Activated T-helper 17 cell treated with anti-CD3 and anti-CD28 coated beads, Interleukin-2, amount 50 U/mL, for 72 hours (primary cell): ENCODE measurements around the gene FARP1. TPM values are rescaled to one million over a fixed set of nuclear protein-coding genes. Genes with fewer than 3 reads are reported as not detected.
A peak's percentile ranks its signal among the peaks of the same experiment; 100 is the strongest.

Experiments used
- ATAC-seq: fragments of 150-1000 bp; cut with Tn5 transposase; replicated peaks from 2 replicates; pipeline ENCODE4 v1.10.0; 2021; ENCODE audit warnings: mild to moderate bottlenecking, moderate library complexity
- H3K27ac Mint-ChIP-seq: one replicate; pipeline ENCODE4 v1.8.0; 2022; ENCODE audit warnings: mixed read lengths
- H3K27me3 Mint-ChIP-seq: one replicate; pipeline ENCODE4 v1.8.0; 2022; ENCODE audit warnings: mixed read lengths
- H3K36me3 Mint-ChIP-seq: one replicate; pipeline ENCODE4 v1.8.0; 2022; ENCODE audit warnings: low read depth, mild to moderate bottlenecking, mixed read lengths
- H3K4me1 Mint-ChIP-seq: one replicate; pipeline ENCODE4 v1.8.0; 2022; ENCODE audit warnings: mixed read lengths
- H3K4me3 Mint-ChIP-seq: one replicate; pipeline ENCODE4 v1.8.0; 2022; ENCODE audit warnings: mild to moderate bottlenecking, mixed read lengths
- H3K9me3 Mint-ChIP-seq: one replicate; pipeline ENCODE4 v1.8.0; 2022; ENCODE audit warnings: mixed read lengths
- total RNA-seq, 2 donors: library from RNA; stranded (reverse); gene quantifications; one replicate each; pipeline ENCODE4 v1.2.3, GENCODE V29; 2022

FARP1 gene
- total RNA-seq, 2 donors from 2014 or later: 1.1 to 1.7 TPM

GRCh38 chr13:98447130-98447529 is 304.2 kb downstream of the FARP1 start:
- peak overlapping the region; percentile 83 for H3K27ac Mint-ChIP-seq
- no peak overlapping the region for H3K4me3 Mint-ChIP-seq
- H3K9me3 Mint-ChIP-seq: no peaks in the 10 kb centered on the region
- no peak for ATAC-seq
- H3K27me3 Mint-ChIP-seq: no peaks in the 10 kb centered on the region
- H3K36me3 Mint-ChIP-seq: peaks cover 67% of the 10 kb centered on the region
- H3K4me1 Mint-ChIP-seq: peaks cover 28% of the 10 kb centered on the region

GRCh38 chr13:98447881-98448641 is 305.2 kb downstream of the FARP1 start:
- H3K27ac Mint-ChIP-seq: peak overlapping the region; percentile 83
- no peaks in the 10 kb centered on the region for H3K27me3 Mint-ChIP-seq
- peaks cover 76% of the 10 kb centered on the region for H3K36me3 Mint-ChIP-seq
- peak; percentile 61 for ATAC-seq
- H3K4me3 Mint-ChIP-seq: no peak overlapping the region
- H3K9me3 Mint-ChIP-seq: no peaks in the 10 kb centered on the region
- peaks cover 29% of the 10 kb centered on the region for H3K4me1 Mint-ChIP-seq

GRCh38 chr13:98448642-98448928 is 305.7 kb downstream of the FARP1 start:
- peaks cover 81% of the 10 kb centered on the region for H3K36me3 Mint-ChIP-seq
- no peak for ATAC-seq
- H3K27me3 Mint-ChIP-seq: no peaks in the 10 kb centered on the region
- peak overlapping the region; percentile 83 for H3K27ac Mint-ChIP-seq
- H3K4me3 Mint-ChIP-seq: no peak overlapping the region
- no peaks in the 10 kb centered on the region for H3K9me3 Mint-ChIP-seq
- peaks cover 26% of the 10 kb centered on the region for H3K4me1 Mint-ChIP-seq

GRCh38 chr13:98449273-98449672 is 306.4 kb downstream of the FARP1 start:
- no peaks in the 10 kb centered on the region for H3K9me3 Mint-ChIP-seq

GRCh38 chr13:98450026-98450425 is 307.1 kb downstream of the FARP1 start:
- Mint-ChIP-seq H3K36me3 (peaks cover 96% of the 10 kb centered on the region), H3K9me3 (no peaks in the 10 kb centered on the region), H3K27me3 (no peaks in the 10 kb centered on the region), H3K4me3 (no peak overlapping the region), H3K27ac (no peak overlapping the region), H3K4me1 (peaks cover 21% of the 10 kb centered on the region)
- no peak for ATAC-seq

More at GRCh38 chr13:98449273-98449672, 306.4 kb downstream of the FARP1 start:
- ATAC-seq: no peak
- Mint-ChIP-seq H3K27ac (peak overlapping the region; percentile 83), H3K4me3 (no peak overlapping the region), H3K27me3 (no peaks in the 10 kb centered on the region), H3K4me1 (peaks cover 22% of the 10 kb centered on the region), H3K36me3 (peaks cover 88% of the 10 kb centered on the region)

- Mint-ChIP-seq H3K27ac (peak overlapping the region; percentile 73), H3K4me1 (peaks cover 21% of the 10 kb centered on the region), H3K36me3 (peaks cover 96% of the 10 kb centered on the region), H3K4me3 (no peak overlapping the region), H3K27me3 (no peaks in the 10 kb centered on the region), H3K9me3 (no peaks in the 10 kb centered on the region)
- ATAC-seq: no peak
These were observed 307.7 kb downstream of the FARP1 start for GRCh38 chr13:98450539-98451111.

GRCh38 chr13:98451676-98452470 is 309.0 kb downstream of the FARP1 start:
- H3K4me3 Mint-ChIP-seq: no peak overlapping the region
- no peak for ATAC-seq
- H3K27me3 Mint-ChIP-seq: no peaks in the 10 kb centered on the region
- no peaks in the 10 kb centered on the region for H3K9me3 Mint-ChIP-seq
- H3K4me1 Mint-ChIP-seq: peaks cover 18% of the 10 kb centered on the region
- peaks cover 100% of the 10 kb centered on the region for H3K36me3 Mint-ChIP-seq
- peak overlapping the region; percentile 73 for H3K27ac Mint-ChIP-seq

- no peak overlapping the region for H3K4me3 Mint-ChIP-seq
These were observed 310.3 kb downstream of the FARP1 start for GRCh38 chr13:98452851-98453843.

GRCh38 chr13:98454389-98454881 is 311.5 kb downstream of the FARP1 start:
- H3K36me3 Mint-ChIP-seq: peaks cover 100% of the 10 kb centered on the region
- H3K27me3 Mint-ChIP-seq: no peaks in the 10 kb centered on the region
- peak overlapping the region; percentile 78 for H3K27ac Mint-ChIP-seq
- no peak overlapping the region for H3K4me3 Mint-ChIP-seq
- peaks cover 10% of the 10 kb centered on the region for H3K4me1 Mint-ChIP-seq
- no peak for ATAC-seq
- no peaks in the 10 kb centered on the region for H3K9me3 Mint-ChIP-seq

More at GRCh38 chr13:98452851-98453843, 310.3 kb downstream of the FARP1 start:
- Mint-ChIP-seq H3K27ac (no peak overlapping the region), H3K9me3 (no peaks in the 10 kb centered on the region), H3K4me1 (peaks cover 10% of the 10 kb centered on the region), H3K27me3 (no peaks in the 10 kb centered on the region), H3K36me3 (peaks cover 100% of the 10 kb centered on the region)
- ATAC-seq: no peak

- Mint-ChIP-seq H3K36me3 (peaks cover 100% of the 10 kb centered on the region), H3K4me3 (no peak overlapping the region), H3K9me3 (no peaks in the 10 kb centered on the region), H3K27me3 (no peaks in the 10 kb centered on the region), H3K27ac (peak overlapping the region; percentile 30), H3K4me1 (peaks cover 8% of the 10 kb centered on the region)
- ATAC-seq: no peak
These were observed 313.5 kb downstream of the FARP1 start for GRCh38 chr13:98456413-98456845.

GRCh38 chr13:98457053-98457452 is 314.2 kb downstream of the FARP1 start:
- Mint-ChIP-seq H3K27ac (peak overlapping the region; percentile 30), H3K9me3 (no peaks in the 10 kb centered on the region), H3K4me1 (peaks cover 3% of the 10 kb centered on the region), H3K27me3 (no peaks in the 10 kb centered on the region), H3K36me3 (peaks cover 100% of the 10 kb centered on the region), H3K4me3 (no peak overlapping the region)
- ATAC-seq: no peak

- Mint-ChIP-seq H3K4me3 (no peak overlapping the region), H3K4me1 (peaks cover 14% of the 10 kb centered on the region), H3K36me3 (peaks cover 100% of the 10 kb centered on the region), H3K27me3 (no peaks in the 10 kb centered on the region), H3K27ac (peak overlapping the region; percentile 67), H3K9me3 (no peaks in the 10 kb centered on the region)
- no peak for ATAC-seq
These were observed 315.5 kb downstream of the FARP1 start for GRCh38 chr13:98458431-98458830.

GRCh38 chr13:98459171-98459681 is 316.3 kb downstream of the FARP1 start:
- Mint-ChIP-seq H3K9me3 (no peaks in the 10 kb centered on the region), H3K27me3 (no peaks in the 10 kb centered on the region), H3K27ac (peak overlapping the region; percentile 62), H3K36me3 (peaks cover 100% of the 10 kb centered on the region), H3K4me3 (no peak overlapping the region), H3K4me1 (peaks cover 15% of the 10 kb centered on the region)
- no peak for ATAC-seq
